NB4 (cell line): ENCODE measurements around the gene MKLN1.

ENCODE experiments used
- TF ChIP-seq, protein P1 (sequence below): IDR thresholded peaks from one replicate; pipeline ENCODE4 v1.5.1; 2012; ENCODE audit warnings: low read depth, low read length
- TF ChIP-seq, protein P2 (sequence below): IDR thresholded peaks from 2 replicates; pipeline ENCODE4 v1.6.1; 2011; ENCODE audit warnings: low read depth, low read length

DNA sequence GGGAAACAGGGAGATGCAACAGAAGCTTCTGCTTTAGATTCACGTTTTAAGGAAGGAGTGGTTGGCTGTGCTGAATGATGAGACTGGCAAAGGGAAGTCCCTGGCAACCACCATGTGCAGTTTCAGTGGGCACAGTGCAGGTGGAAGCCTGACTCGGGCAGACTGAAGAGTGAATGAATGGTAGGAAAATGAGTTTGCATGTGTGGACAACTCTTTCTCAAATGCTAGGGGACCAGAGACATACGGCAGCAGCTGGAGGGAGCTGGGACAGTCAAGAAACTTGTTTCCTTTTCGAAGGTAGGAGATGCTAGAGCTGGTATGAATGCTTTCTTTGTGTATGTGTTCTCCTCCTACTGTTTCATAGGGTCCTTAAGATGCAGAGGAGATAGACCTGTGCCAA is 199.8 kb downstream of the MKLN1 start:
- TF ChIP-seq, protein P1, sequence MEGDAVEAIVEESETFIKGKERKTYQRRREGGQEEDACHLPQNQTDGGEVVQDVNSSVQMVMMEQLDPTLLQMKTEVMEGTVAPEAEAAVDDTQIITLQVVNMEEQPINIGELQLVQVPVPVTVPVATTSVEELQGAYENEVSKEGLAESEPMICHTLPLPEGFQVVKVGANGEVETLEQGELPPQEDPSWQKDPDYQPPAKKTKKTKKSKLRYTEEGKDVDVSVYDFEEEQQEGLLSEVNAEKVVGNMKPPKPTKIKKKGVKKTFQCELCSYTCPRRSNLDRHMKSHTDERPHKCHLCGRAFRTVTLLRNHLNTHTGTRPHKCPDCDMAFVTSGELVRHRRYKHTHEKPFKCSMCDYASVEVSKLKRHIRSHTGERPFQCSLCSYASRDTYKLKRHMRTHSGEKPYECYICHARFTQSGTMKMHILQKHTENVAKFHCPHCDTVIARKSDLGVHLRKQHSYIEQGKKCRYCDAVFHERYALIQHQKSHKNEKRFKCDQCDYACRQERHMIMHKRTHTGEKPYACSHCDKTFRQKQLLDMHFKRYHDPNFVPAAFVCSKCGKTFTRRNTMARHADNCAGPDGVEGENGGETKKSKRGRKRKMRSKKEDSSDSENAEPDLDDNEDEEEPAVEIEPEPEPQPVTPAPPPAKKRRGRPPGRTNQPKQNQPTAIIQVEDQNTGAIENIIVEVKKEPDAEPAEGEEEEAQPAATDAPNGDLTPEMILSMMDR: no peak
- TF ChIP-seq, protein P2, sequence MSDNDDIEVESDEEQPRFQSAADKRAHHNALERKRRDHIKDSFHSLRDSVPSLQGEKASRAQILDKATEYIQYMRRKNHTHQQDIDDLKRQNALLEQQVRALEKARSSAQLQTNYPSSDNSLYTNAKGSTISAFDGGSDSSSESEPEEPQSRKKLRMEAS: no peak
